Right renal cortex interstitium (tissue), 3 donors: ENCODE results near the gene ADAD2. TPM values are rescaled to one million over a fixed set of nuclear protein-coding genes. Genes with fewer than 3 reads are reported as not detected.

ENCODE experiments used
- DNase-seq, 3 donors: peaks; one replicate each; pipeline ENCODE4 v3.0.0-alpha.2; 2013; ENCODE audit warnings: low read depth in 3 of 3, low spot score in 2 of 3
- polyA plus RNA-seq, 3 donors: library from polyadenylated mRNA; unstranded; fragments of 120-200 nt; gene quantifications; one replicate each; pipeline ENCODE4 v1.2.1, GENCODE V29; 2013; ENCODE audit not compliant: insufficient read length in 3 of 3

ADAD2 gene
- polyA plus RNA-seq, 3 donors: 0.44 TPM; not detected in 2

DNA sequence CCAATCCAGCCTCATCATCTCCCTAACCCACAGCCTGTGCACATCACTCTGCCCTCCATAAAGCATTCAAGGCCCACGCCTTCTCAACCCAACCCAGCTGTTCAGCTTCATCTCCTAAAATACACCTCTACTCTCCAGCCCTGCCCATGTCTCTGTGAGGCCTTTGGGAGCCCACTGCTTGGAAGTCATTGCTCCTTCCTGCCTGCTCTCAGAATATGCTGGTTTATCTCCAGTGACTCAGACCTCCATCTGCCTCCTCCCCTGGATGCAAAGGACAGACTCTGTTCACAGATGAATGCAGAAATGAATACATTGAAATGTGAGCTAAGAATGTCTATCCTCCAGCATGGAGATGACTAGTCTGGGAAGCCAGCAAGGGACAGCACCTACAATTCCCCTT lies 29.9 kb downstream of the ADAD2 start:
- DNase-seq: no peak

DNA sequence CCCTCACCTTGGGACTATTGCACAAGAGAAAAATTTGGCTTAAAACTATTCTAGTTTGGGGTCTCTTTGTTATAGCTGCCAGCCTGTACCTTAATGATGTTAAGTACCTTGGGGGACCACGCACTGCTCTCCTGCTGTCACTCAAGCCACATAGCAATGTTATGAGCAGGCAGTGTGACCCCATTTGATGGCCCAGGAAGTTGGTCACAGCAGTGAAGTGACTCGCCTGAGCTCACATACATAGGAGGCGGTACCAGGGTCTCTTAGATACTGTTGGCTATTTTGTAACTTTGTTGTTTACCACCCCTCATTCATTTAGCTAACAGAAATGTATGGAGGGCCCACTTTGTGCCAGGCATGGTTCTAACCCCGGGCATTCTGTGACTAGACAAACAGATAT lies 32.5 kb downstream of the ADAD2 start:
- no peak for DNase-seq

DNA sequence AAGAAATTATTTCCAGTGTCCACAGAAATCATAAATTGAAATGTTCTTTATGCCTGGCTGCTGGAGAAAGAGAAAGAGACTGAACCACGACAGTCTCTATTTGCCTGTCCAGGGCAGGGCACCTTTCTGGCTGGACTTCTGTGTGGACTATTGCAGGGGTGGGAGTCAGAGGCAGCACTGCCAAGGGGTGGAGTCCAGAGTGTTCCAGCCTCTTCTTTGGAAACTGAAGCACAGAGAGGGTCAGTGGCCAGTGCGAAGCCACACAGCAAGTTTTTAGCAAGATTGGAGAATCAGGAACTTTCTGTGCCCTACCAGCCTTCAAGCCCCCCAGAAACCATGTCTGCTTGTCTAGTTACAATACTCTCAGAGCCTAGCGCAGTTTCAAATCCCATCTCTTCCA lies 33.6 kb downstream of the ADAD2 start:
- DNase-seq: no peak

DNA sequence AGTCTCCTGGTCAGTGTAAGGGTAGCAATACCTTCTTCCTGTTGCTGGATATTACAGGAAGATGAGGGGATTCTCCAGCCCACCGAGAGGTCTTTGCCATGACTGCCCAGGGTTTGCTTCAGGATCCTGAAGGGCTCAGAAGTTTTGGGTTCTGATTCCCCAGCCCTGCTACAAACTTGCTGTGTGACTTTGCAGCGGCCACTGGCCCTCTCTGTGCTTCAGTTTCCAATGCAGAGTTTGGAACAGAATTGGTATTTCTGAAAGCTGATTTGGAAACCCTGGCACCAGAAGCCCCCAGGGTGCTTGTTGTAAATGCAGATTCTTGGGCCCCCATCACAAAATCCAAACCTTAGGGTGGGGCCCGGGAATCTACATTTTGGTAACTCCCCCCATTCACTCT lies 34.2 kb downstream of the ADAD2 start:
- no peak for DNase-seq

DNA sequence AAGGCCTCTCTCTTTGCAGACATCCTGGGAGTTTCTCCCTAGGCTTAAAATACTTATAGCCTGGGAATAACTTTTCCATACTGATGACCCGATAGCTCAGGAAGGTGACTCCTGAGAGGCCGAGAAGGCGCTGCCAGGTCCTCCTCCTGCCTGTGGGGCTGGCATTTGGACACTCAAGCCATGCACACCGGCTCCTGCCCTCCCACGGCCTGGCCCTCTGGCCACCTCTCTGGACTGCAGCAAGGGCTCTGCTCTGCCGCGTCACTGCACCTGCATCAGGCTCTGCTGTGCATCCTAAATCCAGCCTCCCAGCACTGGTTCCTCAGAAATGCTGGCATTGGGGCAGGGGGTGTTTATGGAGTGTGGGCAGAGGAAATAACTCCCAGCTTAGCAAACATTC lies 34.6 kb downstream of the ADAD2 start:
- no peak for DNase-seq

DNA sequence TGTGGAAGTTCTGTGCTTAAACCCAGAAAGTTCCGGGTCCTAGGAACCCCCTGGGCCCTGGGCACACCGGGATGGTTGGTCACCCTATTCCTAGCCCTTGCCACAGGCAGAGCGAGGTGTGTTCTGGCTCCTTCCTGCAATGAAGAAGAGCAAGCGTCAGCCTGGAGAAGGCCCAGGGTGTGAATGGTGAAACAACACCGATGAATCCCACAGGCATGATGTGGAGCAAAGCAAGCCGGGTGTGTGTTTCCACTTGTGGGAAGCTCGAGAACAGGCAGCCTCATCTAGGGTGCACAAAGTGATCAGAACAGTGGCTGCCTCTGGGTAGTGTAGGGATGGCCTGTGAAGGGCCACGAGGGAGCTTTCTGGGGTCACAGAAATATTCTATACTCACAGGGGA lies 35.1 kb downstream of the ADAD2 start:
- no peak for DNase-seq

DNA sequence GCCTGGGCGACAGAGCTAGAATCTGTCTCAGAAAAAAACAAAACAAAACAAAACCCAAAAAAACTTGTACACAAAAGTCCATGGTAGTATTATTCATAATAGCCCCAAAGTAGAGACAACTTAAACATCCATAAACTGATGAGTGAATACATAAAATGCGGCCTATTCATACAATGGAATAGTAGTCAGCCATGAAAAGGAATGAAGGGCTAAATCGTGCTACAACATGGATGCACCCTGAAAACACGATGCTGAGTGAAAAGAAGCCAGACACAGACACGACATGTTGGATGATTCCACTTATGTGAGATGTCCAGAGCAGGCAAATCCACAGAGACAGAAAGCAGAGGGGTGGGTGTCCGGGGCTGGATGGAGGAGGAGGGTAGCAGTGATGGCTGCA lies 36.6 kb downstream of the ADAD2 start:
- no peak for DNase-seq

DNA sequence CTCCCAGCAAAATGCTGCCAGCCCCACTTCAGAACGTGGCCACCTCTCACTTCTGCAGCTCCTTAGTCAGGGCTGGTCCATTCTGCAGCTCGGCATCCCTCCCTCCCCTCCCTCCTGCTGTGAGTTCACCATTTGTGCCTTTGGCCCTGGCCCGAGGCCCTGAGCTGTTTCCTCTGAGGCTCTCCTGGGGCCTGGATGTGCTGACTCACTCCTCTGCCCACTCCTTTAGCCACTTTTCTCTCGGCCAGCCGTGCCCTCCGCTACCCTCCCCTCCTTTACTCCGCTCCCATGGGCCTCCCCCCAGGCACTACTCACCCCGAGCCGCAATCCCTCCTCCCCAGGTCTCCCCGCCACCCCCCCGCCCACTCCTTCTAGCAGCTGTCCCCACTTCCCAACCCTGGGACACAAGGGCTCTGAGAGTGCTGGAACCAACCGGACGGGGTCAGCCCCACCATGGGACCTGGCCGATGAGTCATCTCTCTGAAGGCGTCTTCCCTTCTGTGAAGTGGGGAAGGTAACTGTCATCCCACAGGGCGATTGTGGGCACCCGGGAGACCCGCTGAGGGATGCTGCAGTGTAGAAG lies 37.4 kb downstream of the ADAD2 start:
- no peak for DNase-seq

DNA sequence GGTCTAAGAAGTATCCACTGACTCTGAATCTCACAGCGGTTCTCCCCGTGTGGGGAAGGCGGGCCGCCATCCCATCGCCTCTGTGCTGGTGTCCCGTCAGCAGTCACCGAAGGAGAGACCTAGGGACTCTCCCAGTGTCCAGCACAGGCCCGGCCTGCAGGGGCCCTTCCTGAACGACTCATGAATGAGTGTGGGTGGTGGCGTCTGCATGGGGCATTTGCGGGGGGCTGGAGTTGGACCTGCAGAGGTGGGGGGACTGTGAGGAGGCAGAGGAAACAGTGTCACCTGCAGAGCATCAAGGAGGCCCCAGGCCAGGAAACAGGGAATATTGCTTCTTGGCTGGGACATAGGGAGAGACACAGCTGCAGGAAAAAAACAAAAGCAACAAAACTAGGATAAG lies 38.5 kb downstream of the ADAD2 start:
- DNase-seq: no peak

DNA sequence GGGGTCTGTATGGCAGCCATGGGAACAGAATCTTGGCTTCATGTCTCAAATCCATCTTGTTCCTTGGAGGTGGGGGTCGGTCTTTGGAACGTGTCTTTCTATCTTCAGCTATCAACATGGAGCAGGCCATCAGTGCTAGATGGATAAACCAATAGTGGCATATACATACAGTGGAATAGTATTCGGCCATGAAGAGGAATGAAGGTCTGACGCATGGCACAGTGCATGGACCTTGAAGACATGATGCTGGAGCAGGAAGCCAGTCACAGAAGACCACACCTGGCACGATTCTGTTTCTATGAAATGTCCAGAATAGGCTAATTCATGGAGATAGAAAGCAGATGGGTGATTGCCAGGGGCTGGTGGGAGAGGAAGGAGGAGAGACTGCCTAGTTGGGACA lies 41.1 kb downstream of the ADAD2 start:
- no peak for DNase-seq

DNA sequence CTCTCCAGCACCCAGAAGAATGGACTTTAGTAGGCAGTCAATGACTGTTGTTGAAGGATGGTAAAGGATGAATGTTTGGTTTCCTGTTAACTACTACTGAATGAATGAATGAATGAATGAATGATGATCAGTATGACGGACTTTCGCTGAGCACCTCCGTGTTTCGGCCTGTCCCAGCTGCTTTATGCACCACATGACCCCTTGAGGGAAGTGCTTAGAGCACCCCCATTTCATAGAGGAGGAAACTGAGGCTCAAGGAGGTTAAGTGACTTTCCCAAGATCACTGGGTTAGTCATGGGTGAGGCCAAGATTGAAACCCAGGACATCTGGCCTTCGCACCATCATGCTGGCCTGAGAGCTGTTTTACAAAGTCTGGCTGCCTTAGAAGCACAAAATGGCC lies 42.0 kb downstream of the ADAD2 start:
- no peak for DNase-seq

DNA sequence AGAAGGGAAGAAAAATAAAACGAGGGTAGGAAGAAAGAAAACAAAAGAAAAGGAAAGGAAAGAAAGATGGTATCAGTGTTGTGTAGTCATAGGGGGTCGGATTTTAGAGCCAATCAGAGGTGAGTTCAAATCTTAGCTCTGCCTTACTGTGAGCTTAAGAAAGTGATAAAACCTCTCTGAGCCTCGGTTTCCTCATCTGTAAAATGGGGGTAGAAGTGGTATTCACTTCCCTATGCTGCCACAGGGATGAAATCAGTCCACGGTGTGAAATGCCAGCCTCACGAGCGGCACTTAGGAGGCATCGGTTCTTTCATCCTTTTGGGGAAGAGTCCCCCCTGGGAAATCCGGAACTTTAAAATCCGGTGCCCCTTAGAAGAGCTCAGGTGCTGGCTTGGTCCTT lies 42.8 kb downstream of the ADAD2 start:
- DNase-seq: no peak

DNA sequence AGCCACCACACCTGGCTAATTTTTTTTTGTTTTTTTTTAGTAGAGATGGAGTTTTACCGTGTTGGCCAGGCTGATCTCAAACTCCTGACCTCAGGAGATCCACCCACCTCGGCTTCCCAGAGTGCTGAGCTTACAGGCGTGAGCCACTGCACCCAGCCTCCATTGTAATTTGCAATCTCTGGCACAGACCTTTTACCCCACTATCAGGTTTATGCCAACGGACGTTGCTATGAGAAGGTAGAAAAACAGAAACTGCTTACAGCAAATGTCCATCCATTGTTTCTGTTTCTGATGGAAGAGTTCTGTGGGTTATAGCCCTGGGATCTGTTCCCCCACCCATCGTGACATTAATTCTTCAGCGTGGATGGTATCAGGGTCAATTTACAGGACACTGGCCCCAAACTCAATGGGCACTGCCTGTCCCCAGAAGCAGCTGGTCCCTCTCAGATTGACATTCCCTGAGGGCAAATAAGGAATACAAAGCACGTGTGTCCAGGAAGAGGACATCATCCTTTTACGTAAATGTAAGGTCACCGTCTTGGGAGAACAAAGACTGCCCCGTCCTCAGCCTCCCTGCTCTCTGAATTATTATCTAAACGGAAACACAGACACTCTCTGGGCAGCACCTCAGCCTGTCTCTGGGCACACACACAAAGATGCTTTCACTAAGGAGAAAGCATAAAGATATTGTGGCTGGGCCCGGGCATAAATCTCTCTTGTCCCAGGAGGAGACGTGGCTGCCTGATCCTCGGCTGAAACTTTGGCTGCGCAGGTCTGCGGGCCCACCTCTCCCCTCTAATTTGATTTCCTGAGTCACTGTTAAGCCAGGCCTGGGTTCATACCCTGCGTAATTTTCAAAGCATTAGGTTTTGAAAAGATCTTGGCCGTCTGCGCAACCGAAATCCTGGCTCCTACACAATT lies 43.6 kb downstream of the ADAD2 start:
- DNase-seq: no peak

DNA sequence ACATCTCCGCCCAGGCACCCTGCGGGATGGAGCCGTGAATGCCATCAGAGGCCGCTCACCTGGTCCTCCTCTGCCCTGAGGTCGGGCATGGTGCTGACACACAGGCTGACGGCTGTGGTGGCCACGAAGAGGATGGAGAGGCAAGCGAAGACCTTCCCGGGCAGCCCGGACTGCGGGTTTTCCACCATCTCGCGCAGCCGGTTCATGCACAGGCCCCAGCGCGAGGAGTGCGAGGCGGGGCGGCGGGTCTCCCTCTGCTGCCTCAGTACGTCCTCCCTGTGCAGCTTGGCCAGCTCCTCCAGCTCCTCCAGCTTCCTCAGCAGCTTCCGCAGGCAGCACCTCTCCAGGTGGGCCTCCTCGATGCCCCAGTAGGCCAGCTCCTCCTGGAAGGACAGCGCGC lies 45.7 kb downstream of the ADAD2 start:
- DNase-seq: no peak

DNA sequence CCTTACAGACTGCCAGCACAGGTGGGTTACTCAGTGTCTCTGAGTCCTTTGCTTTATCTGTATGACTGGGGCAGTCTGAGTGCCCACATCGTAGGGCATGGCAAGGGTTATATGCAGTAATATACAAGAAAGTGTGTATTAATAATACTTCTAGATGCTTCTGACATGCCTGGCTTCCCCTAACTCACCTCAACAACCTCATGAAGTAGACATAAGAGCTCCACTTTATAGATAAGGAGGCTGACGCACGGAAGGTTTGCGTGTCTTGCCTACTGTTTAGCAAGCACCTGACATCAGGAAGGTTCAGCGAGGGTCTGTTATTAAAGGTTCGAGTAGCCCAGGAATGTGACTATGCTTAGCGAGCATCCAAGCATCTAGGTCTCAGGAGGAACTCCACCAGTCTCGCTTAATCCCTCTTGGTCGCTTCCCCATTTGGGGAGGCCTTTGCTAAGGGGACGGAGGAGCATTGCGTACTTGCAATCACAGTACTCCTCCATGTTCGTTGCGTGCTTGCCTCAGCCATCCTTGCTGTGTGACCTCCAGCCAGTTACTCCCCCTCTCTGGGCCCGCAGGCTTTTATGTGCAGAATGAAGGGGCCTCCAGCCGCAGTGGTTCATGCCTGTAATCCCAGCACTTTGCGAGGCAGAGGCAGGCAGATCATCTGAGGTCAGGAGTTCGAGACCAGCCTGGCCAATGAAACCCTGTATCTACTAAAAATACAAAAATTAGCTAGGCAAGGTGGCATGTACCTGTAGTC lies 47.2 kb downstream of the ADAD2 start:
- no peak for DNase-seq

DNA sequence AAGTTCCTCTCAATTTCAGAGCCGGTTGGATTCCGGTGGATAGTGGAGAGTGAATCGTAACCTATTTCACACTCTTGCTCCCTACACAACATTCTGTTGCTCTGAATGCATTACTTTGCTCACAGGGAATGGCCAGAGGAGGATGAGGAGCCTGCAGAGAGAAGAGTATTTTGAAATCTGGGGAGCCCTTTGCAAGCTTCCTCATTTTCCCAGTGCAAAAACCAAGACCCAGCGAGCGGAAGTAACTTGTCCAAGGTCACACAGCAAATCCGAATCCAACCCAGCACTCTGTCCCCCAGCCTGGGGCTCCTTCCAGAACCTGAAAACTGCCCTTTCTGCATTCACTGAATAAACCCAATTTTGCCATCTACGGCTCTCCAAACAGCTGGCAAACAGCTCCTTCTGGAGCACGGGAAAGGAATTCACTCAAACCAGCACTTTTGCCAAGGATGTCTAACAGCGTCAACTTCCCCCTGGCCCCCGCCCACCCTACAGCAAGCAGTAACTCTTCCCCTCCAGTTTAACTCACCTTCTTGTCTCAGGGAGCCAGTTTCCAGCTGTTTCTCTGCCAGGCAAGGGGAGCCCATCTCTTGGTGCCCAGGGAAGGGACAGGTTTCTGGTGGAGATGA lies 48.3 kb downstream of the ADAD2 start:
- no peak for DNase-seq

DNA sequence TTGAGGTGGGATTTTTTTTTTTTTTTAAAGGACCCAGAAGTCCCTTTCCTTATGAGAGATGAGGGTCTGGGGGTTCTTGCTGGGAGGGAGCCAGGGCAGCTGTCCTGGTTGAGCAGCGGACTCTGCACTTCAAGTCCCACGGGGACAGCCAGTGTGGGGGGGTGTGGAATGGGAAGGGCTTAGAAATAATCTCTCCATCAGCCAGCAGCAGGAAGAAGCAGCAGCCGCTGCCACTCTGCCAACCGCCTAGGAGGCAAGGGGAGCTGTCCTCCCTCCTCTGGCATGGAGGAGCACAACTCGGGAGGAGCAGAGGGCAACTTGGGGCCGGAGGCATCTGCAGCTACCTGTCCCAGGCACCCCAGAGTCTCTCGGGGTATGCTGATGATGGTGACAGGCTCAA lies 49.0 kb downstream of the ADAD2 start, which contains the start of gene KCNG4:
TSS of gene KCNG4 (minus strand) at position 104 of the 400 bp plus-strand sequence. CDS start 2,527 bp downstream, outside the sequence.
- DNase-seq: no peak

DNA sequence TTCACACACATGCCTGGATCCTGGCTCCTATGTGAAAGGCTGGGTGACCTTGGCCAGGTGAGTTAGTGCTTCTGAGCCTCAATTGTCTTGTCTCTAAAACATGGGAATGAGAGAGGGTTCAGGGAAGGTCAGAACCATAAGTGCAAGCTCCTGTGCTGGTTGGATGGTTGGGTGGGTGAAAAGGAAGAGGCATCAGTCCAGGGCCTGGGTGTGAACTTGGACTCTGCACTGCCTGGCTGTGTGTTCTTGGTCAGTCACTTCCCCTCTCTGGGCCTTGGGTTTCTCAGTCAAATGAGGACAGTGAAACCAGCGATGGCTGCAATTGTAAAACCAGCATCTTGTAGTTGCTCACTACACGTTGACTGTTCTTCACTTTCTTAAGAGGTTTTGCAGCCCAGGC lies 49.5 kb downstream of the ADAD2 start:
- no peak for DNase-seq

DNA sequence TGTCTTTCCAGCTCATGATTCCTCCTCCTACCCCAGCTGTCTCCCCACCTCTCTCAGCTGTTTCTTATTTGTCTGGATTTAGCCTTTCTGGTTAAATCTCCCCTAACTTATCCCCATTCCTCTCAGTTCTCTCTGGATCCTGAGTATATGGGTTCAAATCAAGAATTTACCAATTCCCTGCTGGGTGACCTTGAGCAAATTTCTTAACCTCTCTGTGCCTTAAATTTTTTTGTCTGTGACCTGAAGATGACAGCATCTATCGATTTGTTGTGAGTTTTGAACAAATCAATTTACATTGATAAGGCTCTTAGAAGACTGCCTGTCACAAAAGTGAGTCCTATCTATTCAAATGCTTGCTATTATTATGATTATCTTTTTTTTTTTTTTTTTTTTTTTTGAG lies 50.8 kb downstream of the ADAD2 start:
- DNase-seq: no peak

DNA sequence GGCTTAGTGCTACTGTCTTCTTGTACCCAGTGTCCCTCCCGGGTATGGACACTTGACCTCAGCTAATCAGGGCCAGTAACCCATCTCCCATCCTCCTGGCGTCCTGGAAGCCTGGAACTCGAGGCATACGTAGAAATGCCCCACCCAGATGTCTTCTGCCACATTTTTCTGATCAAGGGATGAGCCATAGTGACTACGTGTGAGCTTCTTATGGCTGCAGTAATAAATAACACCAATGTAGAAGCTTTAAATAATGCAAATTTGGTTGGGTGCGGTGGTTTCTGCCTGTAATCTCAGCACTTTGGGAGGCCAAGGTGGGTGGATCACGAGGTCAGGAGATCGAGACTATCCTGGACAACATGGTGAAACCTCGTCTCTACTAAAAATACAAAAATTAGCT lies 51.9 kb downstream of the ADAD2 start:
- DNase-seq: no peak

DNA sequence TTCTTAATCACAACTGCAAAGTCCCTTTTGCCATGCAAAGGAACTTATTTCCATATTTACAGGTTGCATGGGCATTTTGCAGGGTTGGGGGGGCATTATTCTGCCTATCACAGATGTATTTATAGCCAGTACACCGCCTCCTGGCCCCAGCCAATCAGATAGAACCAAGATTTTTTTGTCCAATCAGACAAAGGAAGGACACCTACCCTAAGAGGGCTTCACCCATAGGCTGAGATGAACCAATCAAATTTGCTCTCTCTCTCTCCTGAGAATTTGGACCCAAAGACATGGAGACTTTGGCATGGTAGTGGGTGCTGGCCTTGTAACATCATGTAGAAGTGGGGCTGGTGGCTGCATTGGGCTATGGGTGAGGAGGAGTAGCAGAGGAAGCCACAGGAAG lies 52.8 kb downstream of the ADAD2 start:
- DNase-seq: no peak
